GM12801 (cell line): ENCODE results near the gene ZNF620.

Experiments used
- CTCF ChIP-seq: IDR thresholded peaks from one replicate; pipeline ENCODE4 v1.5.1; 2011; ENCODE audit warnings: control low read depth; ENCODE audit not compliant: insufficient read length; ENCODE audit errors: extremely low read depth

ZNF620 gene

GRCh38 chr3:40487172-40487571 lies 18.7 kb upstream of the ZNF620 start:
- no peak for TF ChIP-seq CTCF

- no peak for TF ChIP-seq CTCF
Measured at GRCh38 chr3:40490916-40491315, 14.9 kb upstream of the ZNF620 start.

DNA sequence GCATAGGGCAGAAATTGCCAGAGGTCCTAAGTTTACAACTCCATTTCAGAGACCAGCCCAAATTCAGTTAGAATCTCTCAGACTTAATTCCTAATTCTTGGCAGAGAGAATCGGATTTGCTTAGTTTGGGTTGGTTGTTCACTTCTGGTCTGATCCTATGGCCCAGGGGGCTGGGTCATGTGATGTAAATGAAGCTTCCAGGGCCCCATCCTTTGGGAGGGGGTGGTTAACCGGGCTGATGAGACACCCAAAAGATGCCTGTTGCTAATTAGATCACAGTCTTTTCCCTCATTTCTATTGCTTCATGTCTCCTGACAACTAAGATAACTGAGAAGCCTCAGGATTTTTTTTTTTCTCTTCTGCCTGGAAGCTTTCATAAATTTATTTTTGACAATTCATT lies 11.1 kb upstream of the ZNF620 start:
- no peak for TF ChIP-seq CTCF

GRCh38 chr3:40497288-40497687 lies 8.6 kb upstream of the ZNF620 start:
- no peak for TF ChIP-seq CTCF

DNA sequence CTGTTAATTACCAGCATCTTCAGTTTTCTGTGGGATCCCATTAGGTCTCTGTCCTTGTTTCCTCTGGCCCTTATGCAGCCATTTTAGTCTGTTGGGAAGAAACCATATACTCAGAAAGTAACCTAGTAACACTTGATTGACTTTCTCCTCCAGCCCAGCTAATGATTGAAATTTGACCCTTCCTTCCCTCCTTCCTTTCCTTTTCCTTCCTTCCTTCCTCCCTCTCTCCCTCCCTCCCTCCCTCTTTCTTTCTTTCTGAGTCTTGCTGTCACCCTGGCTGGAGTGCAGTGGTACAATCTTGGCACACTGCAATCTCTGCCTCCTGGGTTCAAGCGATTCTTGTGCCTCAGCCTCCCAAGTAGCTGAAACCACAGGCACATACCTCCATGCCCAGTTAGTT lies 5.9 kb upstream of the ZNF620 start:
- TF ChIP-seq CTCF, result no peak

DNA sequence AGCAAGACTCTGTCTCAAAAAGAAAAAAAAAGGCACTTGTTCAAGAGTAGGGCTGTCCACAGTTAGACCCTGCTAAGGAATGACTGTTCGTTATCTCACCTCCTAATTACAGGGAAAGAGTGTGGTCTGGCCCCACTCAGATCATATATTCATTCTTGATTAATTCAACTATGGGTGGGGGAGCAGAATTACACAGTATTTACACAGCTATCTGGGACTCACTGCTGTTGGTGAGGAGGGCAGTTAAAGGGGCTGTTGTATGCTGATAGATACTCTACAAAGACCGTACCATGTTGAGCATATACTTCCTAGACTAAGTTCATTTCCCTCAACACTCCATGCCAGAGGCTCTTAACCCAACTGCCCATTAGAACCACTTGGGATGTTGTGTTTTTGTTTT lies 3.8 kb upstream of the ZNF620 start:
- no peak for TF ChIP-seq CTCF

GRCh38 chr3:40504636-40505430 lies 1.0 kb upstream of the ZNF620 start:
- no peak for TF ChIP-seq CTCF
